GM19023 (cell line): Measurements from ENCODE around the gene FGD5.

Source experiments
- ATAC-seq: cut with Tn5 transposase; IDR thresholded peaks from one replicate; pipeline ENCODE4 v1.9.1; 2021; ENCODE audit warnings: mild to moderate bottlenecking, moderate library complexity; ENCODE audit not compliant: unreplicated experiment

FGD5 gene

DNA sequence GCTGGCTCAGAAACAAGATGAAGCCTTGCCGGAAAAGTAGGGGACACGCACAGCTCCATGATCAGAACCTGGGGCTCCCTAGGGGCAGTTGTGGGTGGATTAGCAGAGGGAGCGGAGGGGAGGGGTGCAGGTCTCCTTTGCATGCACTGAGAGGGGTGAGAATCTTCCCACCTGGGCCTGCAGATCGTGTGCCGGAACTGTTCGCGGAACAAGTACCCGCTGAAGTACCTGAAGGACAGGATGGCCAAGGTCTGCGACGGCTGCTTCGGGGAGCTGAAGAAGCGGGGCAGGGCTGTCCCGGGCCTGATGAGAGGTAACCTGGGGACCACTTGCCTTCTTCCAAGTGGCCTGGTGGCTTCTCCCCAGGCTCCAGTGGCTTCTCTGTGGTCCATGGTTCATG is 104.1 kb downstream of the FGD5 start:
- no peak for ATAC-seq

DNA sequence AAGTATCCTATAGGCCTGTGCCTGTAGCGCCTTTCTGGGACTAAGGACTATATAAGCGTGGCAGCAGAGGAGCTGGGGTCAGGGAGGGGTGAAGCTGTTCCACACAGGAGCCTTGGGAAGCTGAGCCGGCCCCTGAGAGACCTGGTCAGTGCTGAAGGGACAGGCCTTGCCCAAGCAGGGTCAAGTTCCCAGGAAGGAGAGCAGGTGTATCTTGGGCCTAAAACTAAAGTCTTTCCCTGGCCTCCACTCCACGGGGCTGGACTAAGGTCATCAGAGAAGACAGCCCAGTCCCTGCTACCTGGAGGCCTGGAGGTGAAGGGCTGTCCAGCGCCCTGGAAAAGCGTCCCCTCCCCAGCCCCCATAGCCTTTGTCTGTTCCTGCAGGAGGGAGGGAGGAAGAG is 104.7 kb downstream of the FGD5 start:
- ATAC-seq, result no peak

DNA sequence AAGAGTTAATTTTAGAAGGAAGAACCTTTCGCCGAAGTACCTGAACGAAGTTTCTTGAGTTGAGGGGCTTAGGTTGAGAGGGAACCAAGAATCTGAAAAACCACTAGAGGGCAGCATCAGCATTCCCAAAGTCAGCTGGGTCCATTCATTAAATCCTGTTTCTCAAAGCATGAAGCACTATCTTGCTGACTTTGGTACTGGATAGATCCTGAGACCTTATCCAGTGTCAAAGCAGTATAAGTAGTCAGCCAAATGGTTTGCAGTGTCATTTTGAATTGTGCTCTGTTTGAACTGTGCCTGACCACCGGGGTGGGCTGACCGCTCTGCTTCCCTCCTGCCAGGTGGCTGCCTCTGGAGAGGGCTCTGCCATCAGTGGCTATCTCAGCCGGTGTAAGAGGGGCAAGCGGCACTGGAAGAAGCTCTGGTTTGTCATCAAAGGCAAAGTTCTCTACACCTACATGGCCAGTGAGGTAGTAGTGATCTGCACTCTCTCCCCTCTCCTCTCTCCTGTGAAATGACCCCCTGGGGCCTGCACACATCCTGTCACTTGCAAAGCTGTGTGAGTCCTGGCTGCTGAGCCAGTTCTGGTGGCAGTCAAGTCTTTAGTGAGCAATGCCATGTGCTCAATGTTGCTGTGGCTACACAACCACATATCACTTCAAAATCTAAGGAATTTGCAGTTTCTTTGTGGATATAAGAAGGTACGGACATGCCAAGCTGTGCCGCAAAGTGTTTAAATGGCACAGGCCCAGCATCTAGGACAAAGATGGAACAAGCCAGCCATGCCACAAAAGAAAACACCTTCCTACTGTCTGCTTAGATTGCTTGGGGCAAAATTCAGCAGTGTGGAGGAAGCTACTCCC is 107.2 kb downstream of the FGD5 start:
- no peak for ATAC-seq

DNA sequence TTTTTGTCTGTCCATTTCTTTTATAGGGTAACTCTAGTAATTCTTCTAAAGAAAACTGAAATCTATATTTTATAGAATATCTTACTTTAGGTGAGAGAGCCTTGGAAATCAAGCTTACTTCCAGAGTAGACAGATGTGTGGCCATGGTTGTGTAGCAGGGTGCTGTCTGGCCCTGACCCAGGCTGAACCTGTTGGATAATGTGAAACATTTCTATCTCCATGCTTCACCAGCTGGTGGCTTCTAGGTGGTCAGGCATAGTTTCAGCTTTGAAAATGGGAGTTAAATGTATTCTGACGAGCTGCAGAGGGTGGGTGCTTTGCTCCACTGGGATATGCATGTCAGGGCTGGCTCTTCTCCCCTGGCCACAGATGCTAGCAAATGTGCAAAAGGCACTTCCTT is 107.8 kb downstream of the FGD5 start:
- ATAC-seq, result no peak

DNA sequence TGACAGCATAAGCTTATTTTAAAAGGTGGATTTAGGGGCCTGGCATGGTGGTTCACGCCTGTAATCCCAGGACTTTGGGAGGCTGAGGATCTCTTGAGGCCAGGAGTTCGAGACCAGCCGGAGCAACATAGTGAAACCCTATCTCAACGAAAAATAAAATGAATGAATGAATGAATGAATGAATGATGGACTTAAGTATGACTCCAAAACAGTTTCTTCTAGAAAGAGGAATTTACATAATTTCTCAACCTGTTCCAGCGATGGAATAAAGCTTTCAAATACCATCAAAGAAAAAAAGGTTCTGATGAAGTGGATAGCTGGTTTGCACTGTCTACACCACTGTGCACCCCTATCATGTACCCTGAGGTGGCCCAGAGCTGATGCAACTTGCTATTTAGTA is 108.5 kb downstream of the FGD5 start:
- no peak for ATAC-seq

DNA sequence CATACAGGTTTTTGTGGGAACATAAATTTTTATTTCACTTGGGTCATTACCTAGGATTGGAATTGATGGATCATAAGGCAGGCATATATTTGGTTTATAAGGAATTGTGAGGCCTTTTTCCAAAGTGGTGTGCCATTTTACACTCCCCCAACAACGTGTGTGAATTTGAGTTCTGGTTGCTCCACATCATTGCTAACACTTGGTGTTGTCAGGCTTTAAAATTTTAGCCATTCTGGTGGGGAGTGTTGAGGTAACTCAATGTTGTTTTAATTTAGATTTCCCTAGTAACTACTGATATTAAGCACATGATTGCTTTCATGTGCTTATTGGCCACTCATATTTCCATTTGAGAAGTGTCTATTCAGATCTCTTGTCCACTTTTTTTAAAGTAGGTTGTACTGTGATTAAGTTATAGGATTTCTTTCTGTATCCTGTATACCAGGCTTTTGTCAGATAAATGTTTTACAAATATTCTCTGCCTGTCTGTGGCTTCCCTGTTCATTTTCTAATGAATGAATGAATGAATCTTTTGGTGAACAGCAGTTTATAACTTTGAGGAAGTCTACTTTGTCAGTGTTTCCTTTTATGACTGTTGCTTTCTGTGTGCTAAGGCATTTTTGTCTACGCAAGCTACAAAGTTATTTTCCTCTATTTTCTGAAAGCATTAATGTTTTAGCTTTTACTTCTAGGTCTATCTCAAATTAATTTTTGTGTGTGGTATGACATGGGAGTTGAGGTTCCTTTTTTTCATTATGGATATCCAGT is 110.7 kb downstream of the FGD5 start:
- ATAC-seq, result no peak

DNA sequence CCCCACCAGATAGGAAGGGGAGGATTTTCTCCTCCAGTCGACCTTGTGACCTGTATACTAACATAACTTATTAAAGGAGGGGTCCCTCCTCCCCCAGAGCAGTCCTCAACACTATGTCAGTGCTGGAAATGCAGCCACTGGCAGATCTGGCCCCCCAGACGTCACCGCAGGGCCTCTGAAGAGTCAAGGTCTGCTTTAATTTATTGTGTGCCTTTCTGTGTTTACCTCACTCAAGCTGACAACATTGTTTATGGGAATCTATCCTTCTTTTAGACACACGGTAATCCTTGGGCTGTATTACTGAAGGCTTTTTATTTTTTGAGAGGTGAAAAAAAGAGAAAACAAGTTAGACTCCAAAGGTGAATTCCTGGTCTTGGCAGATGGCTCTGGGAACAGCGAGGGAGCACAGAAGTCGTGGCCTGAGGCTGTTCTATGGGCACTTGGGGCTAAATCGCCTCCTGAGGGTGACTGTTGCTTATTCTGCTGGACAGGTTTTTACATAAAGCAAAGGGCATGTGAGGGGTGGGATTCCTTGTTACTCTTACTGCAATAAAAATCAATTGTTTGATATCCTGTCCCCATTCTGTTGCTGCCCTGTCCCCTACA is 115.2 kb downstream of the FGD5 start:
- no peak for ATAC-seq

DNA sequence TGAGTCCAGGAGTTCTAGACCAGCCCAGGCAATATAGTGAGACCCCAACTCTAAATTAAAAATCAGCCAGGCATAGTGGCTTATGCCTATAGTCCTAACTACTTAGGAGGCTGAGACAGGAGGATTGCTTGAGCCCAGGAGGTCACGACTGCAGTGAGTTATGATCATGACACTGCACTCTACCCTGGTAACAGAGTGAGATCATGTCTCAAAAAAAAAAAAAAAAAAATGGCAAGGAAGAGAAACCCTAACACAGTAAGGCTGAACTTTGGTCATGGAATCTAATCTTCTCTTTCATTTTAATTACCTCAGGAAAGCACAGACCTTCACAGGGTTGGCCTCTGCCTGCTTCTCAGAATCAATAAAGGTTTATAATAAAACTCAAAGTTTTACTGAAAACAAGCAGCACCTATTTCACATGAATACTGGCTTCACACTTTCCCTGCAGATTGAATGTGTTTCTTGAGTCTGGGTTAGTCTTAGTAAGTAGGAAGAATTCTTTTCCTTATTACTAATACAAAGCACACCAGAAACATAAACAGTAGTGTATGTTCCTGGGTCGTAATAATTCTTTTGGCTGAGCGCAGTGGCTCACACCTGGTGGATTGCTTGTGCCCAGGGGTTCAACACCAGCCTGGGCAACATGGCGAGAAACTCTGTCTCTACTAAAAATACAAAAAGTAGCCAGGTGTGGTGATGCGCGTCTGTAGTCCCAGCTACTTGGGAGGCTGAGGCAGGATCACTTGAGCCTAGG is 117.0 kb downstream of the FGD5 start:
- ATAC-seq, result no peak

DNA sequence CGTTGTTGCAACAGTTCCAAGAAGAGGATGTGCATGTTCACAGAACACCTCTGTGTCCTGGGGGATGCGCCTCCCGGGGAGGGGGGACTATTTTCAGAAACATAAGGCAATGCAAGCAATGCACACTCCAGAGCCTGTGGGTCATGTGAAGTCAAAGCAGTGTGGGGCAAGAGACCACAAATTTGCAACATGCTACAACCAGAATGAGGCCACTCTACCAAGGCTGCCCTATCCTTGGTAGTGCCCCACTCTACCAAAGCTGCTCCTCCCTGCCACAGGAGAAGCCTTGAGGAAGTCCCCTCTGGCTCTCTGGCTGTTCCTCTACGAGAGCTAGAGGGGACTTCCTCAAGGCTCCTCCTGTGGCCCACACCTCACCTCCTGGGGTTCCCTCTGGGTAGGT is 120.2 kb downstream of the FGD5 start:
- ATAC-seq, result no peak

DNA sequence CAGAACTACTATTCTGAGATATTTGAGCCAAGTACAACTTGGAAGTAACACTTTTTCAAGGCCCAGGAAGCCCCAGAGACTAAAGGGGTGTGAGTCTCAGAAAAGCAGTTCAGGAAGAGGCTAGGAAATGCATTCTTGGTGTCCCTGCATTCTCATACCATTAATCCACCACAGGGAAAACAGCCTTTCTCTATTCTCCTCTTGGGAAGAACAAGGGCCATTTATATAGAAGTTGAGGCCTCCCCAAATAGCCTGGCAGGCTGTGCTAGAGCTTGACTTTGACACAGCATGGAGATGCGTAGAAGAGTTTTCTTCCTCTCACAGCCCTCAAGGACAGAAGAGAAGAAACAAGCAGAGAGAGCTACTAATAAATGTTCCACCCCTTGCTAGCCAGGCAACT is 123.1 kb downstream of the FGD5 start:
- no peak for ATAC-seq

DNA sequence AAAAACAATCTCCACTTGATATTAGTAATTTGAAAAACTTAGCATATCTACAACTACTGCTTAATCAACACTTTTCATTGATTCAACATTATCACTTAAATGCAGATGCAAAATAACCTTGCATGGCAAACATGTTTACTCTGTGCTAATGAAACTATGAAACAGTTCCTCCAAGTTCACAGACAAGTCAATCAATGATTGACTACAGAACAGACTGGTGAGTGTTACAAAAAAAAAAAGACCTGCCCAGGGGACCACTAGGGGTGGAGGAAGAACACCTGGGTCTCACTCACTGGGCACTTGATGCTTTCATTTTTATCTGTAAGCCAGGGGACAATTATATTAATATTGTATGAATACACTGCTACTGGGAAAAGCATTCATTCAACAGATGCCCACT is 124.3 kb downstream of the FGD5 start:
- no peak for ATAC-seq

DNA sequence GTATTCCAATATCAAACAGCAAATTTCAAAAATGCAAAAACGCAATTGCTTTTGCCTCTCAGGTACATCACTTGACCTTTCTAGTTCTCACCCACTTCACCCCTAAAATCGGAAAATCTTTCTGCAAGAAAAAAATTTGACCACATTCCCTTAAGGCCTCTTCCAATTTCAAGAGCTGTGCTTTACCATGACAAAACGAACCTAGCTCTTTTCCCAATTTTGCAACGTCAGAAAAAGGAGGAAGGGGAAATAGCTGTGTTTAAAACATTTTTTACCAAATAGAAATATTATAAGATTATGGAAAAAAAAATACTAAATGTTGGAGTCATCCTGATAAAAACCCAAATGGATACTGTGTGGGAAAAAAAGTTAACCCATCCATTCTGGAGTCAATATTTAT is 127.5 kb downstream of the FGD5 start:
- no peak for ATAC-seq

DNA sequence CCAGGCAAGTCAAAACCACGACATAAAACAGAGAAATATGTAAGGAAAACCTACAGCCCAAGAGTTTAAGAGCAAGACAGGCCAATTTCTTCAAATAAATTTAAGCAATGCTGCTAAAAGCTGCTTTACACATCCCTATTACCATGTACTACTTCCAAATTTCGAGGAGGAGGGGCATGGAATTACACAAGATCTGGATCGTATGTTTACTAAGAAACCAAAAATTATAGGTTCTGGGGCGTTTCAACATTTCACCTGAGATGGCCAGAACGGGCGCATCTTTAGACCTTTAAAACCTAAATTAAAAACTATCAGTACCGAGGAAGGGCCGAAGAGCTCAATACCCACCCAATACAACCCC is 128.0 kb downstream of the FGD5 start:
- no peak for ATAC-seq

DNA sequence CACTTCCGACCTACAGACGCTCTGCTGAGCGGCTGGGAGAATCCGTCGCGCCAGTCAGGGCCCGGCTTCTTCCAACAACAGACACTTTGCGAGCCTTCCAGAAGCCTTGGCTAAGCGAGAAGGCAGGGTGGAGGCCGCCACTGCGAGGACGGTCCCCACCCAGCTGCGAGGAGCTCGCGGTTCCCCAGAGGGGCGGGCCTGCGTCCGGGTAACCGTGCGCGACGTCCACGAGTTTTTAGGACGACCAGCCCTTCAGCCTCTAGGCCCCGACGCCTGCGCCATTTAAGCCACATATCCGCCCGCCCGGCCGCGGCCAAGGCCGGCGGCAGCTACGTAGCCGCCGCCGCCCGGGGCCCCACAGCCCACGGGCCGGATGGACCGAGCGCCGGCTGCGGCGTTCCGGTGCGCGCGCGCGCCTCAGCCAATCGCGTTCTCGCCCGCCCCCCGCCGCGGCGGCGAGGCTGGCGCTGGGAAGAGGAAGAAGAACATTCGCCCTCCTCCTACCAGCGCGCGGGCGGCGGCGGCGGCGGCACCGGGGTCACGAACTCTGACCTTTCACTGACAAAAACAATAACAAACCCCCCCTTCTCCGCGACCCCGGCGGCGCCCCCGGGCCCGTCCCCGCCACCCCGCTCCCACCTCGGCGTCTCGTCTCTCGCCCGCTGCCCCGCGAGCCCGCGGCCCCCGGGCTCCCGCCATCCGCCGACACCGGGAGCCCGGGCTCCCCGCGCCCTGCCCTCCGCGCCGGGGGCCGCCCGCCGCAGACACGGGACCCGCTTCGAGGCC is 128.5 kb downstream of the FGD5 start, which contains the start of gene NR2C2:
Gene NR2C2 (plus strand): TSS at position 484 of the 786 bp plus-strand sequence. CDS start 56,332 bp downstream, outside the sequence.
- peak; percentile 58 for ATAC-seq

DNA sequence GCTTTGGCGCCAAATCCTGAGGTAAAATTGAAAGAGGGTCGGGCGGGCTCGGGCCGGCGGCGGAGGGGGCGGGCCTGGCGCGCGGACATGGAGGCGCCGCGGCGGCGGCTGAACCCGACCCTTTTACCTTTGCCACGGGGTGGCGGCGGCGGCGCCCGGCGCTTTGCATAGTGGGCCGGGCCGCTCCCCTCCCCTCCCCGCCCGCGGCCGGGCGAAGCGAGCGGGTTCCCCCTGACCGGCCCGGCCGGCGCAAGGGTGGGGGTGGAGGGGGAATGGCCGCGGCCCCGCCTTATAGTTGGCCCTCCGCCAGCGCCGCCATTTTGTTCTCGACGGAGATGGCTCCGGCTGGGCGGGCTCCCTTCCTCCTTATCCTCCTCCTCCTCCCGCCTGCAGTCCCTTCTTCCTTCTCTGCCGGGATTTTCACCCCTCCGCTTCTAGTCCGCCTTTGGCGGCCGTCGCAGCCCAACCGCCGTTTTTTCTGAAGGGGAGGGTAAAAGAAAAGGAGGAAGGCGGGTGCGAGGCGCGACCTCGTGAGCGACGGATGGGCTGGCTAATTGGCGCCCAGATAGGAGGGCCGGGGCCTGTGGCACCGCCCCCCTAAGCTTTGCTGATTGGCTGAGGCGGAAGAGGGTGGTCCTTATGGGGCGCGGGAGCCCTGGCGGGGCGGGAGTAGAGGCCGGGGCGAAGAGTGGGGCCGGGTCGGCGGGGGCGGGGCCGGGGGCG is 129.3 kb downstream of the FGD5 start:
- peak; percentile 90 for ATAC-seq

DNA sequence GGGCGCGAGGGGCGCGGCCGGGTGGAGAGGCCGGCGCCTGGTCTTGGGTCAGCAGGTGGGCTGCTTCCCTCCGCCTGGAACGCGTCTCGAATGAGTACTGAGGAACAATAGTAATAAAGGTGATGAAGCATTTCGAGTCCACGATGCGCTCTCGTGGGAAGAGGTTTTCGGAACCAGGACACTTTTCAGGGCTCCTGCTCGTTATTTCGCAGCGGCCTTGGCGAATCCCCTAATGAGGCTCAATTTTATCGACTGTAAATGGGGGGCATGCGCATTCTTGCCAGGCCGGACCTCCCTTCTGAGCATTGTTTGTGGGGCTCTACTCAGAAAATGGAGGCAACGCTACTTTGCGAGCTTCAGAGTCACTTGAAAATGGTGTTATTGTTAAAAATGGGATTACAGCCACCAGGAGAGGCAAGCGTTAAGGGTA is 129.9 kb downstream of the FGD5 start:
- peak; percentile 0 for ATAC-seq

DNA sequence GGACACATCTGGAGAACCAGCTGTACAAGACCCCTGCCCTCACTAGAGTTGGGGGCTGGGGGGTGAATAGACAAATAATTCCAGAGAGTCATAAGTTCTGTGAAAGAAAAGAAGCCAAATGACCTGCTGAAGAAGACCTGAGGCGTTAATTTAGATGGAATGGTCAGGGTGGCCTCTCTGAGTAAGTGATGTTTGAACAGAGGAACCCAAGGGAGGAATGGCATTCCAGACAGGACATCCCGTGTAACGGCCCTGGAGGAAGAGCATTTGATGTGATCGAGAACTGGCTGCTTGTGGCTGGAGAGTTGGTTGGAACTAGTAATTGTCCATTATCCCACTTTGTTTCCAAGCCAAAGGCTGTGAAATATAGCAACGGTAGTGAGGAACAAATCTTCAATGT is 130.4 kb downstream of the FGD5 start:
- no peak for ATAC-seq

DNA sequence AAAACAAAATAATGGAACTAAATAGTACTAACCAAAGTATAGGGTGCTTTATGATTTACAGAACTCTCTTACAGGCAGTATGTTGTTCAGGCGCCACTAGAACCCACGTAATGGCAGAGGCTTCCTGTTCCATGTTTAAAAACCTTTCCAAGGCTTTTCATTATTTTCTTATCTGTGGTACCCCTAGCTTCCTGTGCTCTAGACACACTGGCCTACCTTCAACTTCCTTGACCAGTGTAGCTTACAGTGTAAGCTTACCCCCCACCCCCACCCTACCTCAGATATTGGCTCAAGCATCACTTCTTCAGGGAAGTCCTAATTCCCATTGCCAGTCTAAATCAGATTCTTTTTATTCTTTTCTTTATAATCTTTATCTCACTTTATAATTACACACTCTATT is 131.5 kb downstream of the FGD5 start:
- ATAC-seq, result no peak

DNA sequence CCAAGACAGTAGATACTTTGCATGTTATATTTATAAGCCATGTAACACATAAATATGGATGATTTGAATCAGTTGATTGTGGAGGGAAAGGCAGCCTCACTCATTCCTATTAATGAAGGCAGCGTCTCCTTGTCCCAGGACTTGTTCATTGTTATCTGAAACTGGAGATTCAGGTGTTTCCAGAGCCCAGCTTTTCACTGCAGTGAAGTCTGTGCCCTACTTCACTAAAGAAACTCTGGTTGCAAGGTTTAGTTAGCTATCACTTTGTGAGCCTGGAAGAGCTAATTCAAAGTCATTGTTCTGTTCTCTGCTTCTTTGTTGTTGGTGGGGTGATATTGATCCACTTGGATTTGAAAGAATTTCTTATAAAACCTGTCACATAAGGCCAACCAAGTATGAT is 138.4 kb downstream of the FGD5 start:
- ATAC-seq, result no peak

DNA sequence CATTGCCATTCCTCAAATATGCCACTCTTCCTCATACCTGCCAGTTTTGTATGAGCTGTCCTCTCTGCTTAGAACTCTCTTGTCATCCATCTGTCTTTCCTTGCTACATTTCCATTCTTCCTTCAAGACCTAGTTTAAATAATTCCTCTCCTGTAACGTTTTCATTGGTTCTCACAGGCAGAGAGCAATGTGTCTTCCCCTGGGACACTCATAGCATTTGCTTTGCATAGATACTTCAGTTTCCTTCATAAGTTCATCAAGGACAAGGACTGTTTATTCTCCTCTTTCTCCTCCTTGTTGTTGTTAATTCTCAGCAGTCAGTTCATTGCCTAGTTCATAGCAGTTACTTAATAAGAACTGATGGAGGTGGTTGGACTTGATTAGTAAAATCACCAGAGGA is 139.2 kb downstream of the FGD5 start:
- ATAC-seq, result no peak
